Activated CD8-positive, alpha-beta memory T cell treated with anti-CD3 and anti-CD28 coated beads, Interleukin-2, amount 50 U/mL, for 4 hours (primary cell): ENCODE data around the gene PDGFA.
"Not testable (repeated sequence)": the region's sequence is repeated elsewhere in the genome, so short reads cannot be mapped to it uniquely, and the experiment has no call there.

Source experiments
- DNase-seq: peaks from one replicate; pipeline ENCODE4 v3.0.0-alpha.2; 2020

PDGFA gene

DNA sequence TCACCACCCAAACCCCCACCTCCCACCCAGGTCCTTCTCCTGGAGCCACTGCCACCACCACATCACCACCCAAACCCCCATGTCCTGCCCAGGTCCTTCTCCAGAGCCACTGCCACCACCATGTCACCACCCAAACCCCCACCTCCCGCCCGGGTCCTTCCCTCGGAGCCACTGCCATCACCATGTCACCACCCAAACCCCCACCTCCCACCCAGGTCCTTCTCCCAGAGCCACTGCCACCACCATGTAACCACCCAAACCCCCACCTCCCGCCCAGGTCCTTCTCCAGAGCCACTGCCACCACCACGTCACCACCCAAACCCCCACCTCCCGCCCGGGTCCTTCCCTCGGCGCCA lies 31.9 kb upstream of the PDGFA start:
- DNase-seq: not testable (repeated sequence)

DNA sequence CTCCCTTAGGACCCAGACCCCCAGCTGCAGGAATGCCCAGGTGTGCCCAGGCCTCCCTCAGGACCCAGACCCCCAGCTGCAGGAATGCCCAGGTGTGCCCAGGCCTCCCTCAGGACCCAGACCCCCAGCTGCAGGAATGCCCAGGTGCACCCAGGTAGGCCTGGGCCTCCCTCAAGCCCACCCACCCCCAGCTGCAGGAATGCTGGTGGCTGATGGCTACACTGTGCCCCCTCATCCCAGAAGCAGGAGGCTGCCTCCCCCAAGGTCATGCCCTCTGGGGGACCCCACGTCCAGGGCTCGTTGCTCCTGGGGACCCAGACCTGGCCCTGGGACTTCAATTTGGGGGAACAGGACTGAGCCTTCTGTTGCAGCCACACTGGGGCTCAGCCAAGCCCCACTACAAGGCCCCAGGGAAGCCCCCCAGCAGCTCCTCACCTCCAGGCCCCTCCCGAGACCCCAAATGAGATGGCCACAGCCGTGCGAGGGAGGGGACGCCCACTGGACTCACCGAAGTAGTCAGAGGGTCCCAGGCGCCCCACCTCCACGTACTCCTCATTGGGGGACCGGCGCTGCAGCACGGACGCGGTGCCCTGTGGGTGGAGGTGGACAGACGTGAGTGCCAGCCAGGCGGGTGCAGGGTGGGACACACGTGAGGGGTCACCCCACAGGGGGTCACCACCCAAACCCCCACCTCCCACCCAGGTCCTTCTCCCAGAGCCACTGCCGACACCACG lies 31.4 kb upstream of the PDGFA start:
- DNase-seq: no peak

- DNase-seq: no peak
Measured at GRCh38 chr7:549891-550625, 30.4 kb upstream of the PDGFA start.

GRCh38 chr7:549066-549890 lies 29.6 kb upstream of the PDGFA start:
- DNase-seq: no peak

GRCh38 chr7:548401-548800 lies 28.8 kb upstream of the PDGFA start:
- DNase-seq: no peak

GRCh38 chr7:545470-545869 lies 25.8 kb upstream of the PDGFA start:
- DNase-seq: no peak

DNA sequence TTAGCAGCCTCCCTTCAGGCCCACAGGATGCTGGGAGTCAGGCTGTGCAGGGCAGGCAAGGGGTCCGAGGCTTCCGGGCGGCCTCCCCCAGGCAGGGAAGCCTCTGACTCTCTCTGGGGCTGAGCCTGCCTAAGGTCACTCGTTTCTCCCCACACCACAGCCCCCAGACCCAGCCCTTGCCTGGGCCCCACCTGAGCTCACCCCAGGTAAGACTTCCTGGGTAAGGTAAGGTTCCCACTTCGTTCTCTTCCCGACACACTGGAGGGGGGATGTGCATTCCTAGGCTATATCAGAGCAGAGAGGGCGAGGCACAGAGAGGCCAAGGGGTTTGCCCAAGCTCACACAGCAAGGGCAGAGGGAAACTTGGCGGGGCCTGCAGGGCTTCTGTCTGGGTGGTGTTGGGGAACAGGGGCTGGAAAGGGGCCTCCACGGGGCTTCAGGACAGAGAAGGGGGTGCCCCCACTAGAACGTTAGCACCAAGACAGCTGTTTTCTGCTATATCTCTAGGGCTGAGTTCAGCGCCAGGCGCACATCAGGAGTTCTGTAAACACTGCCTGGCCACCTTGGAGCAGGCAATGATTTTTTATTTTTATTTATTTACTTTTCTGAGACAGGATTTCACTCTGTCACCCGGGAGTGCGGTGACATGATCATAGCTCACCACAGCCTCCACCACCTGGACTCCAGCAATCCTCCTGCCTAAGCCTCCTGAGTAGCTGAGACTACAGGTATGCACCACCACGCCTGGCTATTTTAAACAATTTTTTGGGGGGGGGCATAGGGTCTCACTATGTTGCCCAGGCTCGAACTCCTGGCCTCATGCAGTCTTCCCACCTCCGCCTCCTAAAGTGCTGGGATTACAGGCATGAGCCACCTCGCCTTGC lies 24.9 kb upstream of the PDGFA start:
- DNase-seq: no peak

- no peak for DNase-seq
Measured at GRCh38 chr7:543501-544337, 24.1 kb upstream of the PDGFA start.

GRCh38 chr7:542713-543500 lies 23.3 kb upstream of the PDGFA start:
- no peak for DNase-seq

GRCh38 chr7:542131-542712 lies 22.6 kb upstream of the PDGFA start:
- DNase-seq: no peak

GRCh38 chr7:541661-542060 lies 22.0 kb upstream of the PDGFA start:
- DNase-seq: no peak

DNA sequence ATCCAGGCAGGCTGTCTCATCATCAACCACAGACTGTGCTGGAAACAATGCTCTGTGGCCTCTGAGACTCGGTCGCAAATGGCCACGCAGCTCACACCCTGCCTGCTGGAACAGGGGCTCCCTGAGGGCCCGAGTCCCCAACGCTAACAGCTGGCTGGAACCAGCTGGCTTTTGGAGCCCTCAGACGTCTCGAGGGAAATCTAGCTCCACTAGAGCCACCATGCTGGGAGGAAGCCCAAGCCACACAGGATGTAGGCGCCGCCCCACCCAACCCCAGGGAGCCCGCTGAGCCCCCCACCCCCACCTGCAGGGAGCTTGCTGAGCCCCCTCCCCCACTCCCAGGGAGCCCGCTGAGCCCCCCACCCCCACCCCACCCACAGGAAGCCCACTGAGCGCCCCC lies 21.4 kb upstream of the PDGFA start:
- no peak for DNase-seq

GRCh38 chr7:540579-540978 lies 20.9 kb upstream of the PDGFA start:
- no peak for DNase-seq

DNA sequence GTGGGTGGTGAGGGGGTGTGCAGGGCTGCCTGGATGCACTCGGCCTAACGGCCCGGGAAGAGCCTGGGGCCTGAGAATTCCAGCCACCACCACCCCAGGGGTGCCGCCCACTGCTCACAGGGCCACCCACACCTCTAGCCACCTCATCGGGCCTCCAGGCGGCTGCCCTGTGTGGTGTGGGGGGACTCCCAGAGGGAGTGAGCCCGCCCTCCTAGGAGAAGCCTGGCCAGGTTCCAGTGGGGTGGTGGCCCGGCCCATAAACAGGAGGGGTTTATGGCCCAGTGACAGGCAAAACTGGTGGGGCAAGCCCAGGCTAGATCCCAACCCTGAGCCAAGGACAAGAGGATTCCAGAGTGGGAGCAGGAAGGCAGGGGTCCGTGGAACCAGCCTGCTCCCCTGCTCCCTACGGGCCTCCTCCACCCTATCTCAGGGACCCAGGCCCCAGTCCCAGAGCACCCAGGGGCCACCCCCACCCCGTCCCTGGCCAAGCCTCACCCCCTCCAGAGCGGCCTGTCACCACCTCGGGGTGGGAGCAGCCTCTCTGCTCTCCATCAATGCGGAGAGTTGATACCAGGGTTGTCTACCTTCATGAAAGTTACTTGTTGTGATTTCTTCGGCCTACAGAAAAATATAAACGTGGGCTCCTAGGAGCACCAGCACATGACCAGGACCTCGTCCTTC lies 20.2 kb upstream of the PDGFA start:
- DNase-seq: no peak

DNA sequence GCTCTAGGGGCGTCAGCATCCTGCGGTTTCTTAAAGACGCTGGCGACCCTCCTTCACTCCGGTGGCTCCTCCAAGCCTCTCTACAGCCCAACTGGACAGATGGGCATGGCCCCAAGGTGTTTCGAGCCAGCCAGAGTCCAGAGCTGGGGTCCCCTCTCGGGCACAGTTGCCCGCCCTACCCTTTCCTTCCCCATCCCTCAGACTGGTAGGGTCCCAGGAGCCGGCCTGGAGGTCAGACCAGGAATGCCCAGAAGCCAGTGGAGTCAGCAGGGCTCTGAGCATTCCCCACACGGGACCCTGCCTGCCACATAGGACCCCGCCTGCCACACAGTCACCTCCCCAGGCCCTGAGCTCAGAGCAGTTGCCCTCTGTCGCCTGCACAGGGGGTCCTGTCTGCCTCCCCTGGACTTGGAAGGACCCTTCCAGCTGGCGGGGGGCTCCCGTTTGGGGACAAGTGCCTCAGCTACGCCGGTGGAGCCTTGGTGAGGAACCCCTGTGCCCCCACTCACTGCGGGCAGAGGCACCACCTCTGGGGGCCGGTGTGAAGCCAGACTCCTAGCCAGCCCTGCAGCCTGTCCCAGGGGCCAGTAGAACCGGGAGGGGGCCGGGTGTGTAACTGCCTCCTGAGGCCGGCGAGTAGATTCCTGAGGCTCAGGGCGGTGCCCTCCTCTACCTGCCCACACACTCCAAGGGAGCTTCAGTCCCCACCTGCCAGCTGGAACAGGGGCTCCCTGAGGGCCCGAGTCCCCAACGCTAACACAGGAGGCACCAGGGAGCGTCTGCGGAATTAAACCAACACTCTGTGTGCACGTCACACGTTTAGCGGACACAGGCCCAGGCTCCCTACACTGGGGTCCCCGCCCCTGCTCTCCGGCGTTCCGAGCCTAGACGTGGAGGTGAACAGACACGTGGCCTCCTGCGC lies 19.4 kb upstream of the PDGFA start:
- DNase-seq: no peak

DNA sequence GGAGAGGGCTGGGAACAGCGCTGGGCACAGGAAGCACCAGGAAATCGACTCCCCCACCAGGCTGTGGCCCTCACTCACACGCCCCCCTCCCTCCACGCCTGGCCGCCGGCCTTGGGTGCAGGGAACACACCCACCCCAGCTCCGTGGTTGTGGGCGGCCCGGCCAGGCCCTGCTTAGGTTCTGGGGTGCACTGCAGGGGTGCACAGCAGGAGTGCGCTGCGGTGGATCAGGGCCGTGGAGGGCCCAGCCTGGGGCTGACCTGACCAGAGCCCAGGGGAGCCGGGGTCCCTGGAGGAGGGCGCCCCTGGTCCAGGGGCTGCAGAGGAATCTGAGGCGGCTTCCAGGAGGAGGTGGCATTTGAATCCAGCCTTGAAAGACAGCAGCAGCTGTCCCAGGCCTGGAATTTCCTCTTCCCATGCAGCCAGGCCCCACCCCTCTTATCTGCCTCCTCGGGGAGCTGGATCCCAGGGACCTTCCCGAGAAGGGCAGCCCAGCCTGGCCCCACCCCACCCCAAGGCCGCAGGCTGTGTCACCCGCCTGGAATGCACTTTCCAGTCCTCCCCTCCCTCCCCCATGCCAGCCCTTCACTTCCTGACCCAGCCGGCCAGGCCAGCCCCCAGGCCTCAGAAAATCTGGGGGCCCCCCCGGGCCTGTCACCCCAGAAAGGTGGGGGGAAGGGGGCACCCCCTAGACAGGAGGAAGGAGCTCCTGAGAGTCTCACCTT lies 18.4 kb upstream of the PDGFA start:
- DNase-seq: no peak

DNA sequence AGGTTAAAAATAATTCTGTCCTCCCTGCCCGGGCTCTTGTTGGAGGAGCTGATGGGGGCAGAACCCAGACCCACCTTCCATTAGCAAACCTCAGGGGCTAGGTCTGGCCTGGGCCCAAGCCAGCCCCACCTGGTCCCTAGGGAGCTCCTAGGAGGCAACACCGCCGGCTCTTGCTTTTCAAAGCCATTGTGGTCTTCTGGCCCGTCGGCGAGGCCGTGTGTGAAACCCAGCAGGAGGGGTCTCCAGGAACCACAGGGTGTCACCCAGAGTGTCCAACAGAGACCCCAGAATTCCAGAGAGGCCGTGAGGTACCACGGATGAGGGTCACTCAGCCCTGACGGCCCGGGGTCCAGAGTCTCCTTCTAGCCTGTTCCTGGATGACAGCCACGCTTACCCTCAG lies 16.6 kb upstream of the PDGFA start:
- DNase-seq: no peak

DNA sequence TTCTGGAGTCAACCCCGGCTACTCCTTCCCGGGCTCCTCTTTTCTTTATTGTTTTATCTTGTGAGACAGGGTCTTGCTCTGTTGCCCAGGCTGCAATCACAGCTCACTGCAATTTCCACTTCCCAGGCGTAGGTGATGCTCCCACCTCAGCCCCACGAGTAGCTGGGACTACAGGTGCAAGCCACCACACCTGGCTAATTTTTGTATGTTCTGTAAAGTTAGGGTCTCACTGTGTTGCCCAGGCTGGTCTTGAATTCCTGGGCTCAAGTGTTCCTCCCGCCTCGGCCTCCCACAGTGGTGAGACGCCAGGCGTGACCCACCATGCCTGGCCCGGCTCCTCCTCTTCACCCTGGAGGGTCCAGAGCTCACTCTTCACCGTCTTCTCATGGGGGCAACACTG lies 15.3 kb upstream of the PDGFA start:
- no peak for DNase-seq
